HepG2 (cell line): Measurements from ENCODE around the gene ACSS1. TPM values are rescaled to one million over a fixed set of nuclear protein-coding genes. Genes with fewer than 3 reads are reported as not detected.
A peak's percentile ranks its signal among the peaks of the same experiment; 100 is the strongest.

ENCODE experiments used
- ESRRA ChIP-seq: sonication (generic); formaldehyde crosslinking; IDR thresholded peaks from 2 replicates; pipeline ENCODE4 v1.5.1; 2020; ENCODE audit warnings: mild to moderate bottlenecking, low read depth, missing genetic modification reagents
- KDM2A ChIP-seq: sonication (generic); formaldehyde crosslinking; IDR thresholded peaks from 2 replicates; pipeline ENCODE4 v1.4.0; 2020; ENCODE audit warnings: low read depth, missing genetic modification reagents, borderline replicate concordance
- MNT ChIP-seq: fragments of 450-650 bp; IDR thresholded peaks from 2 replicates; pipeline ENCODE4 v1.6.1; 2016
- NCOA5 ChIP-seq: sonication (generic); formaldehyde crosslinking; IDR thresholded peaks from 2 replicates; pipeline ENCODE4 v1.4.0; 2020; ENCODE audit warnings: missing genetic modification reagents
- NR2C2 ChIP-seq: sonication (generic); formaldehyde crosslinking; IDR thresholded peaks from 2 replicates; pipeline ENCODE4 v1.4.0; 2020; ENCODE audit warnings: missing genetic modification reagents, mild to moderate bottlenecking, moderate library complexity, borderline replicate concordance
- PITX1 ChIP-seq: sonication (generic); formaldehyde crosslinking; IDR thresholded peaks from 2 replicates; pipeline ENCODE4 v1.5.1; 2020; ENCODE audit warnings: mild to moderate bottlenecking, missing genetic modification reagents
- RBM39 ChIP-seq: fragments of 200-400 bp; formaldehyde crosslinking; IDR thresholded peaks from one replicate; pipeline ENCODE4 v1.6.1; 2018; ENCODE audit warnings: antibody characterized with exemption, mild to moderate bottlenecking, low read depth, low read length; ENCODE audit not compliant: poor library complexity, severe bottlenecking
- ZC3H4 ChIP-seq: sonication (generic); formaldehyde crosslinking; IDR thresholded peaks from 2 replicates; pipeline ENCODE4 v1.4.0; 2020; ENCODE audit warnings: missing genetic modification reagents, borderline replicate concordance
- ZFP90 ChIP-seq: sonication (generic); formaldehyde crosslinking; IDR thresholded peaks from 2 replicates; pipeline ENCODE4 v1.8.0; 2022; ENCODE audit warnings: missing genetic modification reagents, mild to moderate bottlenecking, inconsistent platforms, borderline replicate concordance
- ZNF230 ChIP-seq: sonication (generic); formaldehyde crosslinking; IDR thresholded peaks from 2 replicates; pipeline ENCODE4 v1.4.0; 2020; ENCODE audit warnings: mild to moderate bottlenecking, missing genetic modification reagents
- ZNF616 ChIP-seq: sonication (generic); formaldehyde crosslinking; IDR thresholded peaks from 2 replicates; pipeline ENCODE4 v1.5.0; 2020; ENCODE audit warnings: low read depth, mild to moderate bottlenecking, missing genetic modification reagents
- ZNF746 ChIP-seq: sonication (generic); formaldehyde crosslinking; IDR thresholded peaks from 2 replicates; pipeline ENCODE4 v1.8.0; 2022; ENCODE audit warnings: mild to moderate bottlenecking, missing genetic modification reagents
- polyA plus RNA-seq, 8 experiments: library from polyadenylated mRNA; depleted of rRNA in 3 of 8; stranded (reverse) in 7 of 8; unstranded in 1 of 8; fragments of >200 nt; fragmentation: Illumina TruSeq in 4 of 8; extraction: Trizol in 4 of 8; gene quantifications; 2 replicates each; pipeline versions ENCODE4 v1.2.1 to v1.2.3, GENCODE V29; 2011 to 2016; ENCODE audit warnings: low read depth in 4 of 8, missing spikeins in 1 of 8, mixed read lengths in 1 of 8; ENCODE audit not compliant: insufficient read depth in 1 of 8
- total RNA-seq, 5 experiments: library from RNA; depleted of rRNA; stranded (reverse); fragments of >200 nt; fragmentation: Illumina TruSeq; extraction: Trizol; gene quantifications; 2 replicates each; pipeline ENCODE4 v1.2.3, GENCODE V29; 2016; ENCODE audit warnings: low read depth in 1 of 5
- TF ChIP-seq, protein P1 (sequence below): sonication (generic); formaldehyde crosslinking; IDR thresholded peaks from 2 replicates; pipeline ENCODE4 v1.4.0; 2020; ENCODE audit warnings: missing genetic modification reagents, borderline replicate concordance
- TF ChIP-seq, protein P2 (sequence below): sonication (generic); formaldehyde crosslinking; IDR thresholded peaks from 2 replicates; pipeline ENCODE4 v1.5.0; 2020; ENCODE audit warnings: mild to moderate bottlenecking, missing genetic modification reagents, borderline replicate concordance
- TF ChIP-seq, protein P3 (sequence below): sonication (generic); formaldehyde crosslinking; IDR thresholded peaks from 2 replicates; pipeline ENCODE4 v1.4.0; 2020; ENCODE audit warnings: missing genetic modification reagents

Gene ACSS1
- total and polyA plus RNA-seq, 2 of the 13 experiments (the other 11 are each of a cell fraction or from before 2014, with no cell fraction given) = 15.2 to 41.6 TPM

- TF ChIP-seq MNT (no peak), ZNF616 (CRISPR knock-in tag) (no peak), ZNF746 (0 out of 2 replicates have a peak, but pooled peaks have one; percentile 22), NCOA5 (CRISPR knock-in tag) (no peak), KDM2A (CRISPR knock-in tag) (no peak), ZFP90 (CRISPR knock-in tag) (no peak), NR2C2 (CRISPR knock-in tag) (no peak), PITX1 (no peak), RBM39 (no peak), ZC3H4 (no peak), ZNF230 (CRISPR knock-in tag) (no peak), ESRRA (CRISPR knock-in tag) (no peak)
- TF ChIP-seq, protein P1, sequence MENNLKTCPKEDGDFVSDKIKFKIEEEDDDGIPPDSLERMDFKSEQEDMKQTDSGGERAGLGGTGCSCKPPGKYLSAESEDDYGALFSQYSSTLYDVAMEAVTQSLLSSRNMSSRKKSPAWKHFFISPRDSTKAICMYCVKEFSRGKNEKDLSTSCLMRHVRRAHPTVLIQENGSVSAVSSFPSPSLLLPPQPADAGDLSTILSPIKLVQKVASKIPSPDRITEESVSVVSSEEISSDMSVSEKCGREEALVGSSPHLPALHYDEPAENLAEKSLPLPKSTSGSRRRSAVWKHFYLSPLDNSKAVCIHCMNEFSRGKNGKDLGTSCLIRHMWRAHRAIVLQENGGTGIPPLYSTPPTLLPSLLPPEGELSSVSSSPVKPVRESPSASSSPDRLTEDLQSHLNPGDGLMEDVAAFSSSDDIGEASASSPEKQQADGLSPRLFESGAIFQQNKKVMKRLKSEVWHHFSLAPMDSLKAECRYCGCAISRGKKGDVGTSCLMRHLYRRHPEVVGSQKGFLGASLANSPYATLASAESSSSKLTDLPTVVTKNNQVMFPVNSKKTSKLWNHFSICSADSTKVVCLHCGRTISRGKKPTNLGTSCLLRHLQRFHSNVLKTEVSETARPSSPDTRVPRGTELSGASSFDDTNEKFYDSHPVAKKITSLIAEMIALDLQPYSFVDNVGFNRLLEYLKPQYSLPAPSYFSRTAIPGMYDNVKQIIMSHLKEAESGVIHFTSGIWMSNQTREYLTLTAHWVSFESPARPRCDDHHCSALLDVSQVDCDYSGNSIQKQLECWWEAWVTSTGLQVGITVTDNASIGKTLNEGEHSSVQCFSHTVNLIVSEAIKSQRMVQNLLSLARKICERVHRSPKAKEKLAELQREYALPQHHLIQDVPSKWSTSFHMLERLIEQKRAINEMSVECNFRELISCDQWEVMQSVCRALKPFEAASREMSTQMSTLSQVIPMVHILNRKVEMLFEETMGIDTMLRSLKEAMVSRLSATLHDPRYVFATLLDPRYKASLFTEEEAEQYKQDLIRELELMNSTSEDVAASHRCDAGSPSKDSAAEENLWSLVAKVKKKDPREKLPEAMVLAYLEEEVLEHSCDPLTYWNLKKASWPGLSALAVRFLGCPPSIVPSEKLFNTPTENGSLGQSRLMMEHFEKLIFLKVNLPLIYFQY (CRISPR knock-in tag) = no peak
- TF ChIP-seq, protein P2, sequence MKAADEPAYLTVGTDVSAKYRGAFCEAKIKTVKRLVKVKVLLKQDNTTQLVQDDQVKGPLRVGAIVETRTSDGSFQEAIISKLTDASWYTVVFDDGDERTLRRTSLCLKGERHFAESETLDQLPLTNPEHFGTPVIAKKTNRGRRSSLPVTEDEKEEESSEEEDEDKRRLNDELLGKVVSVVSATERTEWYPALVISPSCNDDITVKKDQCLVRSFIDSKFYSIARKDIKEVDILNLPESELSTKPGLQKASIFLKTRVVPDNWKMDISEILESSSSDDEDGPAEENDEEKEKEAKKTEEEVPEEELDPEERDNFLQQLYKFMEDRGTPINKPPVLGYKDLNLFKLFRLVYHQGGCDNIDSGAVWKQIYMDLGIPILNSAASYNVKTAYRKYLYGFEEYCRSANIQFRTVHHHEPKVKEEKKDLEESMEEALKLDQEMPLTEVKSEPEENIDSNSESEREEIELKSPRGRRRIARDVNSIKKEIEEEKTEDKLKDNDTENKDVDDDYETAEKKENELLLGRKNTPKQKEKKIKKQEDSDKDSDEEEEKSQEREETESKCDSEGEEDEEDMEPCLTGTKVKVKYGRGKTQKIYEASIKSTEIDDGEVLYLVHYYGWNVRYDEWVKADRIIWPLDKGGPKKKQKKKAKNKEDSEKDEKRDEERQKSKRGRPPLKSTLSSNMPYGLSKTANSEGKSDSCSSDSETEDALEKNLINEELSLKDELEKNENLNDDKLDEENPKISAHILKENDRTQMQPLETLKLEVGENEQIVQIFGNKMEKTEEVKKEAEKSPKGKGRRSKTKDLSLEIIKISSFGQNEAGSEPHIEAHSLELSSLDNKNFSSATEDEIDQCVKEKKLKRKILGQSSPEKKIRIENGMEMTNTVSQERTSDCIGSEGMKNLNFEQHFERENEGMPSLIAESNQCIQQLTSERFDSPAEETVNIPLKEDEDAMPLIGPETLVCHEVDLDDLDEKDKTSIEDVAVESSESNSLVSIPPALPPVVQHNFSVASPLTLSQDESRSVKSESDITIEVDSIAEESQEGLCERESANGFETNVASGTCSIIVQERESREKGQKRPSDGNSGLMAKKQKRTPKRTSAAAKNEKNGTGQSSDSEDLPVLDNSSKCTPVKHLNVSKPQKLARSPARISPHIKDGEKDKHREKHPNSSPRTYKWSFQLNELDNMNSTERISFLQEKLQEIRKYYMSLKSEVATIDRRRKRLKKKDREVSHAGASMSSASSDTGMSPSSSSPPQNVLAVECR (CRISPR knock-in tag) = peak; percentile 38; the same call in 1 of the 2 replicates
- TF ChIP-seq, protein P3, sequence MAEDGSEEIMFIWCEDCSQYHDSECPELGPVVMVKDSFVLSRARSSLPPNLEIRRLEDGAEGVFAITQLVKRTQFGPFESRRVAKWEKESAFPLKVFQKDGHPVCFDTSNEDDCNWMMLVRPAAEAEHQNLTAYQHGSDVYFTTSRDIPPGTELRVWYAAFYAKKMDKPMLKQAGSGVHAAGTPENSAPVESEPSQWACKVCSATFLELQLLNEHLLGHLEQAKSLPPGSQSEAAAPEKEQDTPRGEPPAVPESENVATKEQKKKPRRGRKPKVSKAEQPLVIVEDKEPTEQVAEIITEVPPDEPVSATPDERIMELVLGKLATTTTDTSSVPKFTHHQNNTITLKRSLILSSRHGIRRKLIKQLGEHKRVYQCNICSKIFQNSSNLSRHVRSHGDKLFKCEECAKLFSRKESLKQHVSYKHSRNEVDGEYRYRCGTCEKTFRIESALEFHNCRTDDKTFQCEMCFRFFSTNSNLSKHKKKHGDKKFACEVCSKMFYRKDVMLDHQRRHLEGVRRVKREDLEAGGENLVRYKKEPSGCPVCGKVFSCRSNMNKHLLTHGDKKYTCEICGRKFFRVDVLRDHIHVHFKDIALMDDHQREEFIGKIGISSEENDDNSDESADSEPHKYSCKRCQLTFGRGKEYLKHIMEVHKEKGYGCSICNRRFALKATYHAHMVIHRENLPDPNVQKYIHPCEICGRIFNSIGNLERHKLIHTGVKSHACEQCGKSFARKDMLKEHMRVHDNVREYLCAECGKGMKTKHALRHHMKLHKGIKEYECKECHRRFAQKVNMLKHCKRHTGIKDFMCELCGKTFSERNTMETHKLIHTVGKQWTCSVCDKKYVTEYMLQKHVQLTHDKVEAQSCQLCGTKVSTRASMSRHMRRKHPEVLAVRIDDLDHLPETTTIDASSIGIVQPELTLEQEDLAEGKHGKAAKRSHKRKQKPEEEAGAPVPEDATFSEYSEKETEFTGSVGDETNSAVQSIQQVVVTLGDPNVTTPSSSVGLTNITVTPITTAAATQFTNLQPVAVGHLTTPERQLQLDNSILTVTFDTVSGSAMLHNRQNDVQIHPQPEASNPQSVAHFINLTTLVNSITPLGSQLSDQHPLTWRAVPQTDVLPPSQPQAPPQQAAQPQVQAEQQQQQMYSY (CRISPR knock-in tag) = no peak
Observed at GRCh38 chr20:25030007-25030648, 27.8 kb downstream of the ACSS1 start (continued).
